T47D (cell line): ENCODE data around the gene PIK3C3.

Source experiments
- DNase-seq, 2 experiments: peaks; one replicate each; pipeline versions ENCODE4 v3.0.0 to v3.0.0-alpha.2; 2011 to 2012; ENCODE audit warnings: low read depth in 1 of 2, low spot score in 1 of 2
- JUND ChIP-seq: IDR thresholded peaks from 2 replicates; pipeline ENCODE4 v1.6.1; 2012; ENCODE audit warnings: low read depth
- in situ Hi-C: cut with HindIII; loops from 2 replicates; pipeline ENCODE4 v1.10.0; 2016; ENCODE audit warnings: low sequenced_read_pairs, low pct_unique_long_range_greater_than_20kb

Gene PIK3C3

GRCh38 chr18:41954827-41955613 lies at the start of gene PIK3C3:
TSS of gene PIK3C3 (plus strand) at chr18:41955234. CDS start at chr18:41955292, 58 bp downstream.
- DNase-seq, result peak; percentile 52 to 96
- in situ Hi-C loops, result no loop called here
- no peak for TF ChIP-seq JUND

- in situ Hi-C loops, result no loop called here
- no peak for TF ChIP-seq JUND
- no peak for DNase-seq
Measured at GRCh38 chr18:41905786-41906527, 49.1 kb upstream of the PIK3C3 start.

GRCh38 chr18:41906528-41907146 lies 48.4 kb upstream of the PIK3C3 start:
- TF ChIP-seq JUND, result no peak
- peak in 1 of 2 experiments; percentile 49 for DNase-seq
- in situ Hi-C loops, result no loop called here

GRCh38 chr18:41917181-41917580 lies 37.9 kb upstream of the PIK3C3 start:
- in situ Hi-C loops, result no loop called here
- no peak for DNase-seq
- TF ChIP-seq JUND, result no peak

GRCh38 chr18:41921770-41922169 lies 33.3 kb upstream of the PIK3C3 start:
- DNase-seq, result no peak
- TF ChIP-seq JUND, result no peak
- in situ Hi-C loops, result no loop called here

GRCh38 chr18:41922176-41922575 lies 32.9 kb upstream of the PIK3C3 start:
- TF ChIP-seq JUND, result no peak
- no peak for DNase-seq
- in situ Hi-C loops, result no loop called here

GRCh38 chr18:41922841-41923240 lies 32.2 kb upstream of the PIK3C3 start:
- in situ Hi-C loops, result no loop called here
- no peak for DNase-seq
- no peak for TF ChIP-seq JUND

GRCh38 chr18:41923446-41923845 lies 31.6 kb upstream of the PIK3C3 start:
- DNase-seq, result no peak
- in situ Hi-C loops, result no loop called here

GRCh38 chr18:41928581-41928980 lies 26.5 kb upstream of the PIK3C3 start:
- in situ Hi-C loops, result no loop called here
- DNase-seq, result no peak
- no peak for TF ChIP-seq JUND

More at GRCh38 chr18:41923446-41923845, 31.6 kb upstream of the PIK3C3 start:
- TF ChIP-seq JUND, result no peak

- no peak for DNase-seq
- TF ChIP-seq JUND, result no peak
- in situ Hi-C loops, result no loop called here
Measured at GRCh38 chr18:41932899-41933298, 22.1 kb upstream of the PIK3C3 start.

GRCh38 chr18:41933778-41934177 lies 21.3 kb upstream of the PIK3C3 start:
- no peak for DNase-seq
- no peak for TF ChIP-seq JUND
- in situ Hi-C loops, result no loop called here

- no peak for DNase-seq
- no peak for TF ChIP-seq JUND
- in situ Hi-C loops, result no loop called here
Measured at GRCh38 chr18:41936471-41937134, 18.4 kb upstream of the PIK3C3 start.
